ENCODE results near the gene RABL2B.

The RABL2B gene

GRCh38 chr22:50733521-50734342, 49.7 kb downstream of the RABL2B start (continued):
- no peak for TF ChIP-seq TSHZ2 (CRISPR knock-in tag; IDR thresholded peaks at IDR 0.05)
- TF ChIP-seq TCF4 (CRISPR knock-in tag; IDR thresholded peaks at IDR 0.05; ENCODE audit: borderline replicate concordance) = no peak
- TF ChIP-seq ISL1 (CRISPR knock-in tag; IDR thresholded peaks at IDR 0.05) = no peak
- no peak for TF ChIP-seq CSRNP3 (CRISPR knock-in tag; IDR thresholded peaks at IDR 0.05)
- no peak for TF ChIP-seq TOX (CRISPR knock-in tag; IDR thresholded peaks at IDR 0.05; ENCODE audit: borderline replicate concordance)
- no peak for TF ChIP-seq ZC3H10 (CRISPR knock-in tag; IDR thresholded peaks at IDR 0.05)
- no peak for TF ChIP-seq ARNTL (CRISPR knock-in tag; IDR thresholded peaks at IDR 0.05; ENCODE audit: borderline replicate concordance, low read depth)

GRCh38 chr22:50732681-50733080, 50.8 kb downstream of the RABL2B start:
- ATAC-seq = no peak
- TF ChIP-seq CSRNP3 (CRISPR knock-in tag; IDR thresholded peaks at IDR 0.05) (no peak), SNAI2 (CRISPR knock-in tag; IDR thresholded peaks at IDR 0.05) (no peak), GLIS3 (CRISPR knock-in tag; IDR thresholded peaks at IDR 0.05) (no peak), ZNF565 (CRISPR knock-in tag; conservative IDR thresholded peaks at IDR 0.05; ENCODE audit: low read depth) (no peak), ESRRG (CRISPR knock-in tag; IDR thresholded peaks at IDR 0.05) (no peak), ZFP30 (CRISPR knock-in tag; IDR thresholded peaks at IDR 0.05) (no peak), POU6F1 (CRISPR knock-in tag; IDR thresholded peaks at IDR 0.05; ENCODE audit: borderline replicate concordance, low read depth) (no peak), OSR1 (CRISPR knock-in tag; IDR thresholded peaks at IDR 0.05) (no peak), ZNF8 (CRISPR knock-in tag; IDR thresholded peaks at IDR 0.05) (no peak)

GRCh38 chr22:50731811-50732624, 51.4 kb downstream of the RABL2B start:
- TF ChIP-seq TSHZ2 (CRISPR knock-in tag; IDR thresholded peaks at IDR 0.05) (no peak), CREB5 (CRISPR knock-in tag; IDR thresholded peaks at IDR 0.05; ENCODE audit: low read depth) (no peak), BACH2 (CRISPR knock-in tag; IDR thresholded peaks at IDR 0.05; ENCODE audit: borderline replicate concordance) (no peak), ZNF70 (CRISPR knock-in tag; IDR thresholded peaks at IDR 0.05) (no peak), ZNF565 (CRISPR knock-in tag; conservative IDR thresholded peaks at IDR 0.05; ENCODE audit: low read depth) (no peak), SNAI2 (CRISPR knock-in tag; IDR thresholded peaks at IDR 0.05) (no peak), PATZ1 (CRISPR knock-in tag; IDR thresholded peaks at IDR 0.05; ENCODE audit: borderline replicate concordance) (no peak), TOX (CRISPR knock-in tag; IDR thresholded peaks at IDR 0.05; ENCODE audit: borderline replicate concordance) (no peak), ZFP30 (CRISPR knock-in tag; IDR thresholded peaks at IDR 0.05) (no peak), ZNF8 (CRISPR knock-in tag; IDR thresholded peaks at IDR 0.05) (no peak)
- peak; percentile 89 for ATAC-seq

Measured in SK-N-SH treated with all-trans-retinoic acid at 6 μM for 48 hours (cell line).